Lung (tissue), 12 donors: ENCODE data around the gene PRKAR1B. TPM values are rescaled to one million over a fixed set of nuclear protein-coding genes. Genes with fewer than 3 reads are reported as not detected.
"Not testable (repeated sequence)": the region's sequence is repeated elsewhere in the genome, so short reads cannot be mapped to it uniquely, and the experiment has no call there.

Experiments
- ATAC-seq: fragments of 200-7000 bp; cut with Tn5 transposase; one replicate; pipeline ENCODE4 v1.9.1; 2020; ENCODE audit warnings: moderate number of reproducible peaks; ENCODE audit not compliant: insufficient read depth, low FRiP score
- DNase-seq, 3 donors: peaks; one replicate each; pipeline ENCODE4 v3.0.0-alpha.2; 2013 to 2017
- H3K27ac ChIP-seq, 2 donors: one replicate each; pipeline ENCODE4 v1.5.1; 2013; ENCODE audit warnings: mild to moderate bottlenecking in 2 of 2, moderate library complexity in 2 of 2, control low read depth in 1 of 2, inconsistent platforms in 1 of 2, low read depth in 1 of 2, low read length in 1 of 2
- H3K27me3 ChIP-seq, 3 donors: one replicate each; pipeline ENCODE4 v1.5.1; 2013; ENCODE audit warnings: low read length in 2 of 3; ENCODE audit not compliant: control insufficient read depth in 3 of 3, insufficient read depth in 3 of 3
- H3K36me3 ChIP-seq, 4 donors: one replicate each; pipeline ENCODE4 v1.5.1; 2013; ENCODE audit warnings: low read length in 4 of 4, mild to moderate bottlenecking in 1 of 4, moderate library complexity in 1 of 4; ENCODE audit not compliant: control insufficient read depth in 4 of 4, insufficient read depth in 4 of 4
- H3K4me1 ChIP-seq, 5 donors: one replicate each; pipeline ENCODE4 v1.5.1; 2013; ENCODE audit warnings: low read length in 5 of 5, mild to moderate bottlenecking in 2 of 5, moderate library complexity in 1 of 5; ENCODE audit not compliant: control insufficient read depth in 5 of 5, insufficient read depth in 5 of 5
- H3K4me3 ChIP-seq: one replicate; pipeline ENCODE4 v1.5.1; 2013; ENCODE audit warnings: mild to moderate bottlenecking, control low read depth, moderate library complexity
- H3K9ac ChIP-seq, 2 donors: one replicate each; pipeline ENCODE4 v1.5.1; 2013; ENCODE audit warnings: low read length in 2 of 2, control low read depth in 1 of 2; ENCODE audit not compliant: insufficient read depth in 1 of 2
- H3K9me3 ChIP-seq, 4 donors: one replicate each; pipeline ENCODE4 v1.5.1; 2013; ENCODE audit warnings: low read length in 3 of 4, mild to moderate bottlenecking in 1 of 4, moderate library complexity in 1 of 4; ENCODE audit not compliant: control insufficient read depth in 4 of 4, insufficient read depth in 3 of 4
- CTCF ChIP-seq: IDR thresholded peaks from 2 replicates; pipeline ENCODE4 v1.5.1; 2012; ENCODE audit warnings: mild to moderate bottlenecking; ENCODE audit errors: control extremely low read depth, extremely low read depth
- WGBS, 2 donors: extraction: QIAGEN DNeasy Blood & Tissue Kit; methylation state at CpG; one replicate each; pipeline ENCODE4 v1.1.7; 2013; 5-methylcytosine and 5-hydroxymethylcytosine counted together
- polyA plus RNA-seq, 2 donors: library from polyadenylated mRNA; stranded (reverse); fragments of 200-250 nt; gene quantifications; one replicate each; pipeline ENCODE4 v1.2.1, GENCODE V29; 2013
- total RNA-seq, 2 donors: library from RNA; depleted of rRNA in 1 of 2; stranded (reverse); fragments of >200 nt in 1 of 2; gene quantifications; one replicate each; pipeline ENCODE4 v1.2.1, GENCODE V29; 2014 to 2021
- donor health status: control.
- donor health status: control.
- donor health status: Bipolar disorder and iron deficiency.
- donor health status: healthy.
- donor health status: DM: yes; HTN: yes; CAD: no.

The PRKAR1B gene
- total and polyA plus RNA-seq, 4 donors: 11.3 to 32.0 (median 16.3) TPM

GRCh38 chr7:638256-639011 is 88.6 kb downstream of the PRKAR1B start:
- Histone ChIP-seq H3K36me3 (no peaks in the 10 kb centered on the region), H3K4me3 (no peak overlapping the region), H3K9me3 (no peaks in the 10 kb centered on the region), H3K27ac (no peak overlapping the region), H3K4me1 (no peaks in the 10 kb centered on the region), H3K27me3 (no peaks in the 10 kb centered on the region), H3K9ac (no peak overlapping the region)
- no peak for DNase-seq
- 95 to 97% methylated on average over 25 of the region's 25 CpGs for WGBS, 2 donors
- no peak for ATAC-seq
- TF ChIP-seq CTCF: no peak

- no peaks in the 10 kb centered on the region for H3K4me1 ChIP-seq
- no peak for ATAC-seq
- H3K27ac ChIP-seq: no peak overlapping the region
- H3K4me3 ChIP-seq: no peak overlapping the region
- 94 to 96% methylated on average over 12 of the region's 12 CpGs for whole genome bisulfite sequencing, 2 donors
- no peak overlapping the region for H3K9ac ChIP-seq
- no peaks in the 10 kb centered on the region for H3K27me3 ChIP-seq
- H3K9me3 ChIP-seq: no peaks in the 10 kb centered on the region
- no peak for DNase-seq
- no peaks in the 10 kb centered on the region for H3K36me3 ChIP-seq
- no peak for TF ChIP-seq CTCF
Observed at GRCh38 chr7:637826-638225, 89.3 kb downstream of the PRKAR1B start.

GRCh38 chr7:636396-636795 is 90.7 kb downstream of the PRKAR1B start:
- ATAC-seq (no peak), DNase-seq (no peak)
- H3K9ac ChIP-seq: no peak overlapping the region
- H3K4me1 ChIP-seq: no peaks in the 10 kb centered on the region
- no peaks in the 10 kb centered on the region for H3K36me3 ChIP-seq
- no peak overlapping the region for H3K27ac ChIP-seq
- no peaks in the 10 kb centered on the region for H3K9me3 ChIP-seq
- peak; percentile 26 for TF ChIP-seq CTCF
- 85 to 87% methylated on average over 17 of the region's 17 CpGs for WGBS, 2 donors
- no peaks in the 10 kb centered on the region for H3K27me3 ChIP-seq
- H3K4me3 ChIP-seq: no peak overlapping the region

- not testable (repeated sequence) for H3K4me3 ChIP-seq, ATAC-seq, DNase-seq, H3K27me3 ChIP-seq, H3K4me1 ChIP-seq, H3K27ac ChIP-seq, H3K9me3 ChIP-seq, H3K9ac ChIP-seq, H3K36me3 ChIP-seq
- WGBS, 2 donors: 96 to 97% methylated on average over 58 to 80 of the region's 81 CpGs
Observed at GRCh38 chr7:635687-636382, 91.2 kb downstream of the PRKAR1B start.
